SK-N-SH (cell line): ENCODE data around the gene IGSF9B.

Source experiments
- EP300 ChIP-seq, 2 experiments: IDR thresholded peaks; 2 replicates each; pipeline versions ENCODE4 v1.4.0 to v1.6.1; 2012; ENCODE audit warnings: borderline replicate concordance in 1 of 2, low read depth in 1 of 2, low read length in 1 of 2
- GABPA ChIP-seq: IDR thresholded peaks from 2 replicates; pipeline ENCODE4 v1.4.0; 2012; ENCODE audit warnings: low read depth, mild to moderate bottlenecking
- POLR2AphosphoS5 ChIP-seq: IDR thresholded peaks from 2 replicates; pipeline ENCODE4 v1.6.1; 2012; ENCODE audit warnings: low read depth, low read length
- RAD21 ChIP-seq: IDR thresholded peaks from 2 replicates; pipeline ENCODE4 v1.6.1; 2012; ENCODE audit warnings: mild to moderate bottlenecking, low read length
- RXRA ChIP-seq: IDR thresholded peaks from 2 replicates; pipeline ENCODE4 v1.4.0; 2012; ENCODE audit warnings: low read depth, mild to moderate bottlenecking, borderline replicate concordance
- TAF1 ChIP-seq: IDR thresholded peaks from 2 replicates; pipeline ENCODE4 v1.6.1; 2012; ENCODE audit warnings: low read depth, mild to moderate bottlenecking, low read length, moderate library complexity, borderline replicate concordance
- TCF12 ChIP-seq: IDR thresholded peaks from 2 replicates; pipeline ENCODE4 v1.4.0; 2012
- YY1 ChIP-seq: IDR thresholded peaks from 2 replicates; pipeline ENCODE4 v1.4.0; 2012; ENCODE audit warnings: low read depth, mild to moderate bottlenecking
- TF ChIP-seq, protein P1 (sequence below): IDR thresholded peaks from 2 replicates; pipeline ENCODE4 v1.4.0; 2012; ENCODE audit warnings: low read depth
- TF ChIP-seq, protein P2 (sequence below): fragments of 200-600 bp; sonication (generic); IDR thresholded peaks from 2 replicates; pipeline ENCODE4 v1.6.1; 2017; ENCODE audit warnings: antibody characterized with exemption, mild to moderate bottlenecking, moderate library complexity
- TF ChIP-seq, protein P3 (sequence below): IDR thresholded peaks from 2 replicates; pipeline ENCODE4 v1.6.1; 2012; ENCODE audit warnings: mild to moderate bottlenecking, low read depth, low read length, moderate library complexity

DNA sequence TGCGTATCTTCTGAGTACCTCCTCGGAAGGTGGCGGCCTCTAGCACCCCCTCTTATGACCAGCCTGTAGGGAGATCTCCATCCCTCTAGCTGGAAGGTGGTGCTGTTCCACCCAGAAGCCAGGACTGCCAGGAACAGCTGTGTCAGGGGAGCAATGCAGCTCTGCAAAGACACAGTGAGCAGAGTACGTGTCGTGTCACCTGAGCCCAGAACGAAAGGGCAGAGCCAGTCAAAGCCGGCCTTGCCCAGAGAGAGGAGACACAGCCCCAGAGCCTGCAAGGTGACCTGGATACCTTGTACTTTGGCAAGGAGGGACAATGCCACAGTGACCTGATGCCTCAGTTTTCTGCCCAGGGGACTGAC, 18.7 kb upstream of the IGSF9B start:
- TF ChIP-seq RXRA, result no peak
- TF ChIP-seq RAD21, result no peak
- TF ChIP-seq GABPA, result no peak
- TF ChIP-seq POLR2AphosphoS5, result no peak
- TF ChIP-seq, protein P1, sequence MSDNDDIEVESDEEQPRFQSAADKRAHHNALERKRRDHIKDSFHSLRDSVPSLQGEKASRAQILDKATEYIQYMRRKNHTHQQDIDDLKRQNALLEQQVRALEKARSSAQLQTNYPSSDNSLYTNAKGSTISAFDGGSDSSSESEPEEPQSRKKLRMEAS, result no peak
- no peak for TF ChIP-seq TCF12
- TF ChIP-seq TAF1, result no peak
- no peak for TF ChIP-seq YY1
- no peak for TF ChIP-seq EP300 (IDR thresholded peaks at IDR 0.05; ENCODE audit: borderline replicate concordance in 1 of 2, low read depth in 1 of 2, low read length in 1 of 2)
- TF ChIP-seq, protein P2, sequence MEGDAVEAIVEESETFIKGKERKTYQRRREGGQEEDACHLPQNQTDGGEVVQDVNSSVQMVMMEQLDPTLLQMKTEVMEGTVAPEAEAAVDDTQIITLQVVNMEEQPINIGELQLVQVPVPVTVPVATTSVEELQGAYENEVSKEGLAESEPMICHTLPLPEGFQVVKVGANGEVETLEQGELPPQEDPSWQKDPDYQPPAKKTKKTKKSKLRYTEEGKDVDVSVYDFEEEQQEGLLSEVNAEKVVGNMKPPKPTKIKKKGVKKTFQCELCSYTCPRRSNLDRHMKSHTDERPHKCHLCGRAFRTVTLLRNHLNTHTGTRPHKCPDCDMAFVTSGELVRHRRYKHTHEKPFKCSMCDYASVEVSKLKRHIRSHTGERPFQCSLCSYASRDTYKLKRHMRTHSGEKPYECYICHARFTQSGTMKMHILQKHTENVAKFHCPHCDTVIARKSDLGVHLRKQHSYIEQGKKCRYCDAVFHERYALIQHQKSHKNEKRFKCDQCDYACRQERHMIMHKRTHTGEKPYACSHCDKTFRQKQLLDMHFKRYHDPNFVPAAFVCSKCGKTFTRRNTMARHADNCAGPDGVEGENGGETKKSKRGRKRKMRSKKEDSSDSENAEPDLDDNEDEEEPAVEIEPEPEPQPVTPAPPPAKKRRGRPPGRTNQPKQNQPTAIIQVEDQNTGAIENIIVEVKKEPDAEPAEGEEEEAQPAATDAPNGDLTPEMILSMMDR, result no peak
- TF ChIP-seq, protein P3, sequence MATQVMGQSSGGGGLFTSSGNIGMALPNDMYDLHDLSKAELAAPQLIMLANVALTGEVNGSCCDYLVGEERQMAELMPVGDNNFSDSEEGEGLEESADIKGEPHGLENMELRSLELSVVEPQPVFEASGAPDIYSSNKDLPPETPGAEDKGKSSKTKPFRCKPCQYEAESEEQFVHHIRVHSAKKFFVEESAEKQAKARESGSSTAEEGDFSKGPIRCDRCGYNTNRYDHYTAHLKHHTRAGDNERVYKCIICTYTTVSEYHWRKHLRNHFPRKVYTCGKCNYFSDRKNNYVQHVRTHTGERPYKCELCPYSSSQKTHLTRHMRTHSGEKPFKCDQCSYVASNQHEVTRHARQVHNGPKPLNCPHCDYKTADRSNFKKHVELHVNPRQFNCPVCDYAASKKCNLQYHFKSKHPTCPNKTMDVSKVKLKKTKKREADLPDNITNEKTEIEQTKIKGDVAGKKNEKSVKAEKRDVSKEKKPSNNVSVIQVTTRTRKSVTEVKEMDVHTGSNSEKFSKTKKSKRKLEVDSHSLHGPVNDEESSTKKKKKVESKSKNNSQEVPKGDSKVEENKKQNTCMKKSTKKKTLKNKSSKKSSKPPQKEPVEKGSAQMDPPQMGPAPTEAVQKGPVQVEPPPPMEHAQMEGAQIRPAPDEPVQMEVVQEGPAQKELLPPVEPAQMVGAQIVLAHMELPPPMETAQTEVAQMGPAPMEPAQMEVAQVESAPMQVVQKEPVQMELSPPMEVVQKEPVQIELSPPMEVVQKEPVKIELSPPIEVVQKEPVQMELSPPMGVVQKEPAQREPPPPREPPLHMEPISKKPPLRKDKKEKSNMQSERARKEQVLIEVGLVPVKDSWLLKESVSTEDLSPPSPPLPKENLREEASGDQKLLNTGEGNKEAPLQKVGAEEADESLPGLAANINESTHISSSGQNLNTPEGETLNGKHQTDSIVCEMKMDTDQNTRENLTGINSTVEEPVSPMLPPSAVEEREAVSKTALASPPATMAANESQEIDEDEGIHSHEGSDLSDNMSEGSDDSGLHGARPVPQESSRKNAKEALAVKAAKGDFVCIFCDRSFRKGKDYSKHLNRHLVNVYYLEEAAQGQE, result no peak
